Mesendoderm (in vitro differentiated cells): Measurements from ENCODE around the gene MSANTD2.

Source experiments
- DNase-seq: peaks from one replicate; pipeline ENCODE4 v3.0.0; 2013
- H2AK5ac ChIP-seq: 2 replicates; pipeline ENCODE4 v1.6.1; 2013; ENCODE audit warnings: low read length, inconsistent platforms
- H2BK120ac ChIP-seq: 2 replicates; pipeline ENCODE4 v1.6.1; 2013; ENCODE audit warnings: low read depth, mild to moderate bottlenecking, low read length, moderate library complexity, mixed read lengths
- H2BK15ac ChIP-seq: replicated peaks from 2 replicates; pipeline ENCODE4 v1.6.1; 2013; ENCODE audit warnings: low read depth, mild to moderate bottlenecking, moderate library complexity
- H2BK5ac ChIP-seq: 2 replicates; pipeline ENCODE4 v1.6.1; 2013; ENCODE audit warnings: low read length, inconsistent platforms
- H3K18ac ChIP-seq: 2 replicates; pipeline ENCODE4 v1.6.1; 2013; ENCODE audit warnings: mild to moderate bottlenecking, low read length, mixed read lengths
- H3K23ac ChIP-seq: one replicate; pipeline ENCODE4 v1.6.1; 2013; ENCODE audit warnings: low read length
- H3K27ac ChIP-seq: 2 replicates; pipeline ENCODE4 v1.5.1; 2013; ENCODE audit warnings: low read depth, mild to moderate bottlenecking, inconsistent platforms, low read length, moderate library complexity
- H3K27me3 ChIP-seq: 2 replicates; pipeline ENCODE4 v1.6.1; 2013; ENCODE audit warnings: low read length, control low read depth, mild to moderate bottlenecking, inconsistent platforms; ENCODE audit not compliant: insufficient read depth, poor library complexity
- H3K36me3 ChIP-seq: 2 replicates; pipeline ENCODE4 v1.6.1; 2013; ENCODE audit warnings: low read length, inconsistent platforms; ENCODE audit not compliant: control insufficient read depth, insufficient read depth
- H3K4ac ChIP-seq: one replicate; pipeline ENCODE4 v1.6.1; 2013; ENCODE audit warnings: low read depth, mild to moderate bottlenecking, low read length, moderate library complexity
- H3K4me1 ChIP-seq: 2 replicates; pipeline ENCODE4 v1.6.1; 2013; ENCODE audit warnings: low read depth, low read length, inconsistent platforms; ENCODE audit not compliant: control insufficient read depth
- H3K4me2 ChIP-seq: 2 replicates; pipeline ENCODE4 v1.6.1; 2013; ENCODE audit warnings: low read length
- H3K4me3 ChIP-seq: 2 replicates; pipeline ENCODE4 v1.5.1; 2013; ENCODE audit warnings: mild to moderate bottlenecking, low read length
- H3K56ac ChIP-seq: one replicate; pipeline ENCODE4 v1.6.1; 2013; ENCODE audit warnings: low read length
- H3K79me1 ChIP-seq: 2 replicates; pipeline ENCODE4 v1.6.1; 2013; ENCODE audit warnings: low read length, inconsistent platforms
- H3K79me2 ChIP-seq: 2 replicates; pipeline ENCODE4 v1.6.1; 2013; ENCODE audit warnings: mild to moderate bottlenecking, low read length; ENCODE audit not compliant: control insufficient read depth, insufficient read depth
- H3K9ac ChIP-seq: 2 replicates; pipeline ENCODE4 v1.6.1; 2013; ENCODE audit warnings: low read length, inconsistent platforms
- H4K5ac ChIP-seq: one replicate; pipeline ENCODE4 v1.6.1; 2013; ENCODE audit warnings: low read length
- H4K8ac ChIP-seq: one replicate; pipeline ENCODE4 v1.6.1; 2013; ENCODE audit warnings: low read depth, mild to moderate bottlenecking, control low read depth, low read length, moderate library complexity
- WGBS: extraction: QIAGEN DNeasy Blood & Tissue Kit; methylation state at CpG from one replicate; pipeline ENCODE4 v1.1.7; 2013; ENCODE audit warnings: low lambda C conversion rate, missing lambda C conversion rate; ENCODE audit not compliant: insufficient coverage; ENCODE audit errors: extremely low coverage; 5-methylcytosine and 5-hydroxymethylcytosine counted together

The MSANTD2 gene

GRCh38 chr11:124754309-124754708, 45.9 kb downstream of the MSANTD2 start:
- Histone ChIP-seq H3K4me3 (no peak overlapping the region), H3K23ac (no peak overlapping the region), H2AK5ac (no peak overlapping the region), H4K5ac (no peak overlapping the region), H3K4ac (no peak overlapping the region), H3K4me2 (no peak overlapping the region), H3K4me1 (peaks cover 4% of the 10 kb centered on the region), H3K56ac (no peak overlapping the region), H4K8ac (no peak overlapping the region), H3K36me3 (no peaks in the 10 kb centered on the region), H3K27ac (no peak overlapping the region), H3K9ac (no peak overlapping the region), H2BK5ac (no peak overlapping the region), H2BK15ac (no peak overlapping the region), H3K79me2 (no peaks in the 10 kb centered on the region), H3K27me3 (peaks cover 74% of the 10 kb centered on the region), H2BK120ac (no peak overlapping the region), H3K18ac (no peak overlapping the region), H3K79me1 (no peaks in the 10 kb centered on the region)
- WGBS, result no CpG with 5 or more reads among the region's 4 CpGs
- no peak for DNase-seq

- no peak overlapping the region for H3K27ac ChIP-seq
- H3K36me3 ChIP-seq, result no peaks in the 10 kb centered on the region
Observed at GRCh38 chr11:124753624-124754023, 46.6 kb downstream of the MSANTD2 start.

GRCh38 chr11:124753205-124753604, 47.0 kb downstream of the MSANTD2 start:
- Histone ChIP-seq H3K18ac (no peak overlapping the region), H3K36me3 (no peaks in the 10 kb centered on the region), H4K8ac (no peak overlapping the region), H3K27ac (no peak overlapping the region), H3K4ac (no peak overlapping the region), H3K4me3 (no peak overlapping the region), H3K4me1 (peaks cover 4% of the 10 kb centered on the region), H3K79me2 (no peaks in the 10 kb centered on the region), H3K27me3 (peaks cover 77% of the 10 kb centered on the region), H3K56ac (no peak overlapping the region), H3K4me2 (no peak overlapping the region), H2BK5ac (no peak overlapping the region), H4K5ac (no peak overlapping the region), H3K79me1 (no peaks in the 10 kb centered on the region), H2BK15ac (no peak overlapping the region), H2AK5ac (no peak overlapping the region), H3K9ac (no peak overlapping the region), H2BK120ac (no peak overlapping the region), H3K23ac (no peak overlapping the region)
- DNase-seq, result no peak

More at GRCh38 chr11:124753624-124754023, 46.6 kb downstream of the MSANTD2 start:
- H4K8ac ChIP-seq, result no peak overlapping the region
- H3K4ac ChIP-seq, result no peak overlapping the region
- H2BK5ac ChIP-seq, result no peak overlapping the region
- no peak overlapping the region for H2BK120ac ChIP-seq
- H3K23ac ChIP-seq, result no peak overlapping the region
- H2BK15ac ChIP-seq, result no peak overlapping the region
- H3K9ac ChIP-seq, result no peak overlapping the region
- H3K4me2 ChIP-seq, result no peak overlapping the region
- DNase-seq, result no peak
- H3K56ac ChIP-seq, result no peak overlapping the region
- no peak overlapping the region for H3K18ac ChIP-seq
- no peak overlapping the region for H4K5ac ChIP-seq
- H3K4me1 ChIP-seq, result peaks cover 4% of the 10 kb centered on the region
- no peak overlapping the region for H3K4me3 ChIP-seq
- H2AK5ac ChIP-seq, result no peak overlapping the region
- no CpG with 5 or more reads among the region's 7 CpGs for WGBS
- no peaks in the 10 kb centered on the region for H3K79me1 ChIP-seq
- no peaks in the 10 kb centered on the region for H3K79me2 ChIP-seq
- H3K27me3 ChIP-seq, result peaks cover 74% of the 10 kb centered on the region

- Histone ChIP-seq H3K56ac (peak overlapping the region; percentile 42), H3K27me3 (peaks cover 77% of the 10 kb centered on the region), H3K36me3 (no peaks in the 10 kb centered on the region), H3K4me3 (no peak overlapping the region), H2BK120ac (no peak overlapping the region), H4K5ac (no peak overlapping the region), H2BK15ac (no peak overlapping the region), H4K8ac (no peak overlapping the region), H3K4me2 (peak overlapping the region; percentile 75), H2AK5ac (no peak overlapping the region), H3K4ac (no peak overlapping the region), H3K9ac (peak overlapping the region; percentile 51), H3K18ac (no peak overlapping the region), H3K79me1 (no peaks in the 10 kb centered on the region), H2BK5ac (no peak overlapping the region), H3K23ac (no peak overlapping the region), H3K4me1 (peaks cover 4% of the 10 kb centered on the region), H3K27ac (no peak overlapping the region), H3K79me2 (no peaks in the 10 kb centered on the region)
- DNase-seq, result no peak
- no CpG with 5 or more reads among the region's 10 CpGs for WGBS
Observed at GRCh38 chr11:124752471-124753102, 47.6 kb downstream of the MSANTD2 start.

- no CpG with 5 or more reads among the region's 42 CpGs for WGBS
- DNase-seq, result no peak
- H3K4ac ChIP-seq, result no peak within 1 kb of the TSS
Observed at GRCh38 chr11:124751741-124752470, 48.3 kb downstream of the MSANTD2 start, which contains the start of gene VSIG2. VSIG2 (minus strand) TSS chr11:124752255; CDS start chr11:124752137, 118 bp downstream.

More at GRCh38 chr11:124751741-124752470, 48.3 kb downstream of the MSANTD2 start, which contains the start of gene VSIG2:
- Histone ChIP-seq H3K27me3 (peaks cover 77% of the 10 kb centered on the region), H3K79me1 (no peaks in the 10 kb centered on the region), H3K27ac (no peak within 1 kb of the TSS), H3K4me3 (no peak within 1 kb of the TSS), H3K4me2 (peak within 1 kb of the TSS; percentile 75), H3K18ac (peak within 1 kb of the TSS; percentile 29), H3K56ac (peak within 1 kb of the TSS; percentile 70), H2BK15ac (peak within 1 kb of the TSS; percentile 9), H4K8ac (no peak within 1 kb of the TSS), H3K79me2 (no peaks in the 10 kb centered on the region), H3K23ac (no peak within 1 kb of the TSS), H3K4me1 (peaks cover 4% of the 10 kb centered on the region), H2BK120ac (no peak within 1 kb of the TSS), H3K9ac (peak within 1 kb of the TSS; percentile 61), H2AK5ac (no peak within 1 kb of the TSS), H4K5ac (no peak within 1 kb of the TSS), H3K36me3 (no peaks in the 10 kb centered on the region), H2BK5ac (no peak within 1 kb of the TSS)
